ENCODE measurements around the gene NVL.
A peak's percentile ranks its signal among the peaks of the same experiment; 100 is the strongest.

Gene NVL

GRCh38 chr1:224353975-224354925 lies 24.3 kb upstream of the NVL start:
- ChIA-PET POLR2A (no interaction called here), CTCF (interaction anchor here (0.6 to 1.5 kb wide), 3 partner anchors 9 to 303 kb away, joined by 3 to 4 read pairs (median 3); no protein-coding TSS in a partner anchor)
- H3K27ac ChIP-seq (ENCODE audit: extremely low read depth, low read depth, low read length): no peak overlapping the region
- peaks cover 13% of the 10 kb centered on the region; the same call in 1 of the 2 replicates for H3K4me1 ChIP-seq (ENCODE audit: control insufficient read depth, insufficient read depth, low read length)
- no peaks in the 10 kb centered on the region for H3K9me3 ChIP-seq (ENCODE audit: control insufficient read depth, insufficient read depth, low read depth, low read length)
- H3K36me3 ChIP-seq (ENCODE audit: control insufficient read depth in 2 of 2, insufficient read depth in 1 of 2, low read length in 2 of 2): no peaks in the 10 kb centered on the region; a peak in 1 of 3 replicates
- no peak overlapping the region for H3K4me3 ChIP-seq (ENCODE audit: low read depth, low read length)
- TF ChIP-seq ZNF548 (tag by site-specific recombination; IDR thresholded peaks at IDR 0.05) (no peak), ZBTB48 (tag by site-specific recombination; IDR thresholded peaks at IDR 0.05) (no peak), ZNF223 (tag by site-specific recombination; IDR thresholded peaks at IDR 0.05) (no peak), ZNF580 (tag by site-specific recombination; IDR thresholded peaks at IDR 0.05) (no peak), ZNF404 (tag by site-specific recombination; IDR thresholded peaks at IDR 0.05) (no peak), ZNF214 (tag by site-specific recombination; IDR thresholded peaks at IDR 0.05; ENCODE audit: borderline replicate concordance) (no peak), ZBTB6 (tag by site-specific recombination; IDR thresholded peaks at IDR 0.05) (no peak), ZNF626 (tag by site-specific recombination; IDR thresholded peaks at IDR 0.05) (no peak), ZBTB11 (tag by site-specific recombination; conservative IDR thresholded peaks at IDR 0.05; ENCODE audit: low read depth) (no peak), ZNF558 (tag by site-specific recombination; IDR thresholded peaks at IDR 0.05) (no peak), ZNF146 (tag by site-specific recombination; IDR thresholded peaks at IDR 0.05) (no peak), ZNF791 (tag by site-specific recombination; IDR thresholded peaks at IDR 0.05) (no peak), TRIM28 (IDR thresholded peaks at IDR 0.05; ENCODE audit: borderline replicate concordance, low read length) (peak; percentile 99), ZNF449 (tag by site-specific recombination; IDR thresholded peaks at IDR 0.05) (no peak), ZNF24 (tag by site-specific recombination; IDR thresholded peaks at IDR 0.05) (no peak), ZEB2 (tag by site-specific recombination; IDR thresholded peaks at IDR 0.05) (no peak), PATZ1 (tag by site-specific recombination; IDR thresholded peaks at IDR 0.05) (no peak), ZBTB20 (tag by site-specific recombination; IDR thresholded peaks at IDR 0.05) (0 out of 2 replicates have a peak, but pooled peaks have one; percentile 14), ZNF211 (tag by site-specific recombination; IDR thresholded peaks at IDR 0.05; ENCODE audit: low read depth) (no peak), ZFHX2 (tag by site-specific recombination; conservative IDR thresholded peaks at IDR 0.05) (peak; percentile 58), ZNF571 (tag by site-specific recombination; IDR thresholded peaks at IDR 0.05) (no peak), ZBTB17 (tag by site-specific recombination; IDR thresholded peaks at IDR 0.05) (0 out of 2 replicates have a peak, but pooled peaks have one; percentile 31), ZNF362 (tag by site-specific recombination; IDR thresholded peaks at IDR 0.05) (no peak), ZNF645 (tag by site-specific recombination; IDR thresholded peaks at IDR 0.05) (no peak), ZSCAN30 (tag by site-specific recombination; IDR thresholded peaks at IDR 0.05) (no peak), ZNF624 (tag by site-specific recombination; IDR thresholded peaks at IDR 0.05) (no peak), SETDB1 (IDR thresholded peaks at IDR 0.05; ENCODE audit: insufficient read length, low read length) (peak; percentile 60)

Measured in HEK293 (cell line).